SHP77 (cell line): ENCODE measurements around the gene HIPK2.

Experiments
- DNase-seq, 2 experiments: peaks; one replicate each; lab custom pipeline; 2025; lab: John Stamatoyannopoulos, UW

Gene HIPK2

DNA sequence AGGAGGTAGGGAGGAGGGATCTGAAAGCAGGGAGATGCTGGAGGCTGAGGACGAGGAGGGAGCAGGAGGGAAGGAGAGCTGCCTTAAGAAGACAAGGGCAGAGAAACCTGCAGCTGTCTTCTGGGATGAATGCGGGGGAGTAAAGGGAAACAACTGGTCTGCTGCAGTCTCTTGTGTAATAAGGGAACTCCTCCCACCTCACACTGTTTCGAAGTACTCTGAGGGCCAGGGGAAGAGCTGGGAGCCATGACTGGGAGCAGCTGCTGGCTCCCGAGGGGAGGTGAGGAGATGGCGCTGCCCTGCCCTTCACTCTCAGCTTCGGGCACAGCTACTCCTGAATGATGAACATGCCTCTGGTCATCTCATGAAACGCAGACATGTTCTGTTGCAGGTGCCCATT, 189.2 kb downstream of the HIPK2 start:
- no peak for DNase-seq

DNA sequence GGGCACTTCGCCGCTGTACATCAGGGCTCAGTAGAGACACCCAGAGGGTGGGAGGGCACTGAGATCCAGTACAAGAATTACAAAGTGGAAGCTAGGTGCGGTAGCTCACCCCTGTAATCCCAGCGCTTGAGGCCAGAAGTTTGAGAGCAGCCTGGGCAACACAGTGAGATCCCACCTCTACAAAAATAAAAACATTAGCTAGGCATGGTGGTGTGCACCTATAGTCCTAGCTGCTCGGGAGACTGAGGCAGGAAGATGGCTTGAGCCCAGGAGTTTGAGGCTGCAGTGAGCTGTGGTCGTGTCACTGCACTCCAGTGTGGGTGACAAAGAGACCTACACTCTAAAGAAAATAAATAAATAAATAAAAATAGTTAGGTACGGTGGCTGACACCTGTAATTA, 190.3 kb downstream of the HIPK2 start:
- no peak for DNase-seq

DNA sequence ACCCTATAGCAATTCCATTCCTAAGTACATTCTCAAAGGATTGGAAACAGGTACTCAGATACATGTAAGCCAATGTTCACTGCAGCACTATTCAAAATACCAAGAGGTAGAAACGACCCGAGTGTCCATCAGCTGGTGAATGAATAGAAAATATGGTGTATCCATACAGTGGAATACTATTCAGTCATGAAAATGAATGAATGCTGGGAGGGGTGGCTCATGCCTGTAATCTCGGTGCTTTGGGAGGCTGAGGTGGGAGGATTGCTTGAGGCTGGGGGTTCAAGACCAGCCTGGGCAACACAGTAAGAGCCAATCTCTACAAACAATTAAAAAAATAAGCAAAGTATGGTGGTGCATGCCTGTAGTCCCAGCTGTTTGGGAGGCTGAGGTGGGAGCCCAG, 191.5 kb downstream of the HIPK2 start:
- no peak for DNase-seq

DNA sequence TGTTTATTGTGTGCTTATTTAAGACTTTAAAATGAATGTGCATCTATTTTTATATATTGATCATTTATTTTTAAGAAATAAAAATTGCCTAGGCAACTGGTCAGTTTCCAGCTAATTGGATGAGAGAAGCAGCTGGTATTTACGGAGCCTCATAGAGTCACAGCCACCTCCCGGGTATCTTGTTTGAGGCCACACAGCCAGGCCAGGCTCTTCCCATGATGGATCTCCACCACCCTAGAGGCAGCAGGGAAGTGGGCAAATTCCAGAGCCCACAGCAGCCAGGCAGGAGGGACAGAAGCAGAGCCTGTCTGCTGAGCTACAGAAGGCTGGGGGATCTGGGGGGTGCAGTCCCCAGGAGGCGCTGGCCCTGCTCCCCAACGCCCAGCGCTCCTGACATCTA, 192.8 kb downstream of the HIPK2 start:
- no peak for DNase-seq

DNA sequence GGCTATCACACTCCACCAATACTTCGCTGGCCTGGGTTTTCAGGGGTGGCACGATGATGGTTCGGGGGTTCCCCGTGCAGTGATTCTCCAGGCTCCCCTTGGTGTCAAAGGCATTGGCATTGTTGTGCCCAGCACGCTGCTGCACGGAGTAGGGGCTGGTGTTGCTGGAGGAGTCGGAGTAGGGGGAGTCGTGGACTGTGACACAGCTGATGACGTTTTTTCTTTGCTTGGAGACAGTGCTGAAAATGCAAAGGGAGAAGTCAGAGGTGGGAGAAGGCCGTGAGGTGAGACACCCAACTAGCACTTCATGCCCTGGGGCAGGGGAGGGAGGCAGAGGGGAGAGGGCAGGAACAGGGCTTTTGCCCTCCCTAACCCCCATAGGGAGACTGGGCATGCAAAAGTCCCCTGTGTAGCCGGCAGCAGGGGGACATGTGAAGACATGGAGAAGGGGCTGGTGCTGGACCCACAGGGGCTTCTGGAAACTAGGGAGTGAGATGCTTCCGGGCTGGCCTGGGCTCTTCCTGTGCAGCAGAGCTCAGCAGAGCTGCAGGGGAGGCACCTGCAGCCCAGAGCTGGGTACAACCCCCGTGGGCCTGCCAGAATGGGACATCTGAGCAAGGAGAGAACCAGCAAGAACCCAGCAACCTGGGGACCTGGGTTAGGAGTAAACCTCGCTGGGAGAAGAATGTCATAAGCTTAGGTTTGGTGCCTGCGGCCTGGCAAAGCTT, 193.8 kb downstream of the HIPK2 start:
- DNase-seq = no peak

DNA sequence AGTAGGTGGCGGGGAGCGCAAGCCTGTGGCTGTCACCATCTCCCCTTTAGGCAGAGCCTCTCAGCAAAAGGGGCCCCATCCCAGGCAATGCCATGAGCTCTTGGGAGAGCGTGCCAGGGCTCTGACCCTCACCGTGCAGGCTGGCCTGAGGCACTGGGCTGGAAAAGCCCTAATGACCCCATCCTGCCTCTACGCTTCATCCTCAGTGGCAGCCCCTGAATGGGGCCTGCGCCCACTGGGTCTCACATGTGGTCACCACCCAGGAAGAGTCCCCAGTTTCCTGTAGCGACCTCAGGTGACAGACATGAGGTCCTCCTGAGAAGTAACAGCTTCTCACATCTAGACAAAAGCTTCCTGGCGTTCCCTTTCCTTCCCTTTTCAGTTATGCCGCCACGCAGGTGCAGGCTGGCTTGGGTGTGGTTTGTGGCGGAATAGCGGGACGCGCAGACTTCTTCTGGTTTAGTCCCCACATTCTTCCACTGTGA, 195.1 kb downstream of the HIPK2 start:
- DNase-seq = no peak

DNA sequence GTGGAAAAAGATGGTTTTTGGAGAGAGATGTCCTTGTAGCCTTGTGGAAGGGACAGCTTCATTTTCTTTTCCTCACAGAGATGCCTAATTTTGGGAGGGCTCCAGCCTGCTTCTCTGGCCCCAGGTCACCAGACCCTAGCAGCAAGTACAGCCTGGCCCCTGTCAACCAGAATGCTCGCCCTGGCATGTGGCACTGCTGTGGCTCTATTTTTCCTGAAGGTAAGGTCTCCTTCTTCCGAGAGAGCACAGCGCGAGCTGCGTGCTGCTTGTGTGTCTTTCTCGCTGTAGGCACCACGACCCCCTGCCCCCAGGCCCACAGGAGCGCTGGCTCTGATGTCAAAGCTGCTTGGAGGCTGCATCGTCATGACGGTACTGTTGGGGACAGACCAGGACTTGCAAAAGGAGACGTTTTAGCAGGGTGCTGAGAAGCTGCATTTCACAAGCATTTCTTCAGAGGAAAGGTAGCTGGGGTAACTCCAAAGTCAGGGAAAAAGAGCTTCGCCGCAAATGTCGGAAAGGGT, 195.6 kb downstream of the HIPK2 start:
- DNase-seq = no peak

DNA sequence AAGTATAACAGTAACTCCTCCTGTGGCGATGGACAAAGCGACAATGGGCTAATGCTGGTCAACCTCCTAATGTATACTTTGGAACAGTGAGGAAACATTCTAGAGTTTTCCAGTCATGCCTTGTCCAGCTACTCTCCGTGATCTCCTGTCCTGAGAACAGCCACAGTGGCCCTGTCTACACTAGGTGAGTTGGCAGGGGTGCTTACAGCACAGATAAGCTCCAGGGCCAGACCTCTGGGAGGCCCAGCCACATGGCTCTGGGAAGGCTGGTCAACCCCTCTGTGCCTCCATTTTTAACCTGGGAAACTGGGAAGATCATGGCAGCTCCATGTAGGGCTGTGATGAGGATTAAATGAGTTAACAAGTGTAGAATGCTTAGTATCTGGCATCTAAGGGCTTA, 197.4 kb downstream of the HIPK2 start:
- DNase-seq = no peak

DNA sequence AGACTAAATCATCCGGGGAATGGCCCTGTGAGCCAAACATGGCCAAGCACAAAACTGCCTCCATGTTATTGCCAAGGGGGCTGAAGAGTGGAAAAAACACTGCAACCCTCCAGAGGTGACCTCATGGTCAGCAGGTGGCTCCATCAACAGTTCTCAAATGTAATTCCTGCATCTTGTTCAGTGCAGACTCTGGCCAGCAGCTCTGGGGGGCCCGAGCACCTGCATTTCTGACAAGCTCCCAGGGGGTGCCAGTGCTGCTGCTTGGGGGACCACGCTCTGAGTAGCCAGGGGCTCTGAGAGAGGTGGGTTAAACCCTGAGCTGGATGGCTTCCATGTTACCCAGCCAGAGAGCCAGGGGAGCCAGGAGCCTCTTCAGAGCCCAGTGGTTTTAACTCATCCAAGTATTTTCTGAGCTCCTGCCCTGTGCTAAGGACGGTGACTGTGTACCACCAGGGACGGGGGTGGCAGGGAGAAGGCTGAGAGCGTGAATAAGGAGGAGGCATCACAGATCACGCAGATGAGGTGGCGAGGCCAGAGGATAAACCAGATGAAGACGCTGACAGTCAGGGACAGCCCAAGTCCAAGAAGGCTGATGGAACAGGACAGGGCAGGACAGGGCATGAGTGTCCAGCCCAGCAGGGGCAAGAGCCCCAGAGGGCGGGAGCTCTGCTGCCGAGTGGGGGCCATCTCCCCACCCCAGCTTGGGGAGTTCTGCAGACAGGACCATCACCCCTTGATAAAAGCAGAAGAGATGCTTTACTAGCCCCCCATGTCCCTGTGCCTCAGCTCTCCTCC, 201.4 kb downstream of the HIPK2 start:
- DNase-seq = no peak

DNA sequence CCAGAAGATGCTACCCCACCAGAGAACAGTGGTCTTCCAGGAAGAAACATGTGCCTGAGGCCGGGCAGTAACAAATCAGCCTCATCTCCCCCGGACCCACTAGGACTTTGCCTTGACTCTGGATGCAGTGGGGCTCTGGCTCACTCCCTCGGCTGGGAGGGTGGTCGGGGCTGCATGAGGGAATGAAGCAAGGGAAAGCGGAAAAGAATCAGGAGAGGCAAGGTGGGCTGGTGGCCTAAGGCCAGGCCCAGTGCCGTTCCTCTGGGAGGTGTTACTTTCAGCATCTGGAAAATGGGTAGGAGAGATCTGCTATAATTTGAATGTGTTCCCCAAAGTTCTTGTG, 202.5 kb downstream of the HIPK2 start:
- no peak for DNase-seq

DNA sequence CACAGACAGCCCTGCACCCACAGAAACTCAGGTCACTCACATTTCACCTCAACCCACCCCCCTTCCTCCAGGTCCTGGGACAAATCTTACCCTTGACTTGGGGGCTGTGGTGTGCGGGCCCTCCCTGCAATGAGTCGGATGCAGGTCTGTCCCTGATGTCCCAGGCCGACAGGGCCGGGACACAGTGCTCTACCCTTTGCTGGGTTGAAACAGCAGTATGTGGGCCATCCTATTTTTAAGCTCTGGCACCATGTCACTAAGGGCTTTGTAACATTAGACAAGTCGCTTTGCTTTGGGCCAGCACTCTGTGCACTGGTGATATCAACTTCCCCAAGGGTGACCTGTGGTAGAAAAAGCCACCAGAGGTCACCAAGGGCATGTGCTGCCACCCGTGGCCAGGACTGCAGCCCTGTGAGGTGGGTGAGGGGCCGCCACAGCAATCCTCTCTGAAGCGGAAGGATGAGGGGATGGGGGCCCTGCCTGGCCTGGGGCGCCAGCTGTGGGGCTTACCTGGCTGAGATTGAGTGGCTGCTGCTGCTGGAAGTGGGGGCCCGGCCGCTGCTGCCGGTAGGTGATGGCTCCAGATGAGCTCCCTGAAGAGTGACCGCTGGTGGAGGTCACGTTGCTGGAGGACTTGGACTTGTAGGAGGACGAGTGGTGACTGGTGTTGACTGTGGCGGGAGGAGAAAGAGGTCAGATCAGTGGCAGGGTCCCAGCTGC, 203.0 kb downstream of the HIPK2 start:
- no peak for DNase-seq

DNA sequence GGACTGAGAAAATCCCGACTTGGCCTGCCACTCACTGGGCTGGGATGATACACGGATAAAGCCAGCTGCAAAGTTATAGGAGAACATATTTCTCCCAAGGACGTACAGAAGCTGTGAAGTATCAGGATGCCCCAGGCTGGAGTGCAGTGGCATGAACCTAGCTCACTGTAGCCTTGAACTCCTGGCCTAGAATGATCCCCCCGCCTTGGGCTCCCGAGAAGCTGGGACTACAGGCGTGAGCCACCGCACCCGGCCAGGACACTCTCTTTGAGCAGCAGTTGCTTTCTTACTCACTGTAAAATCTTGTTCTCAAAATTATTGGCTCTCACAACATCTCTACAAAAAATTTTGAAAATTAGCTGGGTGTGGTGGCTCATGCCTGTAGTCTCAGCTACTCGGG, 203.9 kb downstream of the HIPK2 start:
- DNase-seq = no peak

DNA sequence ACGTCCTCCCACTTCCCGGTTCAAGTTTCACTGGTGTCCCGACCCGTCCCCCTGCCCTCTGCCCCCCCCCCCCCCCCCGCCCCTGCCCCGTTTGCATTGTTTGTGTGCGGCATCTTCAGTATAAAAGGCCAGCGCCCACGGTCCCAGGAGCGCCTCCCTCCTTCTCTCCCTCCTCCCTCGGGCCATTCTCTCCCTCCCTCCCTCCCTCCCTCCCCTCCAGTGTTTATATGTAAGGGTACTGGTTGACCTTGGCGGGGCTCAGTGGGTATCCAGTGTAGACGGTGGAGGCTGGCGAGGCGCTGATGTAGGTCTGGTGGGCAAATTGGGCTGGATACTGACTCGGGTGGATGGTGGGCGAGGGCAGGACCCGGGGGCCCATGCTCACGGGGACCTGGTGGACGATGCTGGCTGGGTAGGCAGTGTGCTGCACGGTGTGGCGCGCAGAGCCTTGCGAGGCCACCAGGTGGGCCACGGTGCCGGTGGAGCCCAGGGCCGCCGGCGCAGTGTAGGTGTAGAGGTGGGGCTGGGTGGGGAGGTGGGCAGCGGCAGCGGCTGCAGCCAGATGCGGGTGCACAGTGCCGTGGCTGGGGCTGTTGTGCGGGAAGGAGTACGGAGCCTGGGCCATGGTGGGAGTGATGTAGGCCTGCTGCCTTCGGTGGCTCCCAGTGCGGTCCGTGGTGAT, 205.0 kb downstream of the HIPK2 start:
- no peak for DNase-seq

DNA sequence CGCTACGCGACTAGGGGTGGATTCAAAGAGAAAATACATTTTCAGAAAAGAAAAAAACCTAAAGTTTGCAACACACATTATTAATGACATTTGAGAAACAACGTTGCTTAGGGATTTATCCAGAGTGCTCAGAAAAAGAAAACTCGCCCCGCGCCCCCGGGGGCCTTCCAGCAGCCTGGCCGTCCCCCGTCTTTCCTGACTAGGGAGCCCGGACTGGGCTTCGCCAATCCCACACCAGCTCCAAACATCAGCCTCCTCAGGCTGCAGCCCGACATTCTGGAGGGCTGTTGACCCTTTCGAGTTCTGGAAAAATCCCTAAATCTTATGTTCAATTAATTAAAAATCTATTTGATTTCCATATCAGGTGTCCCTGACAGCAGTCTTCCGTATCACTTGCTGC, 205.7 kb downstream of the HIPK2 start:
- no peak for DNase-seq

DNA sequence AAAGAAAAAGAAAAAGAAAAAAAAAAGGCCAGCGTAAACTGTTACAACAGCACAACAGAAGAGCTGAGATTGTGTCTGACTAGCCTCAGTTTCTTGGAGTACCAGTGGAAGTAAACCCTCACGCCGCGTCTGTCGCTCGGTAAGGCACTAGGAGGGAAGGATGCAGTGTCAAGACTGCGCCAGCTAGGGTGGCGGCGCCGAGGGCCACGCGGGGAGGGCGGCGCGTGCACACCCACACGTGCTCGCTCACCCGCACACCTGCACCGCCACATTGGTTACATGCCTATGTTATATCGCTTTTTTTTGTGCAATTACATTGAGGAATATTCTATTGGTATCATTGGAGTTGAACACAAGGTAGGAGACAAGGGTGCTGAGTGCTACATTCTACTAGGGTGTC, 206.1 kb downstream of the HIPK2 start:
- no peak for DNase-seq

DNA sequence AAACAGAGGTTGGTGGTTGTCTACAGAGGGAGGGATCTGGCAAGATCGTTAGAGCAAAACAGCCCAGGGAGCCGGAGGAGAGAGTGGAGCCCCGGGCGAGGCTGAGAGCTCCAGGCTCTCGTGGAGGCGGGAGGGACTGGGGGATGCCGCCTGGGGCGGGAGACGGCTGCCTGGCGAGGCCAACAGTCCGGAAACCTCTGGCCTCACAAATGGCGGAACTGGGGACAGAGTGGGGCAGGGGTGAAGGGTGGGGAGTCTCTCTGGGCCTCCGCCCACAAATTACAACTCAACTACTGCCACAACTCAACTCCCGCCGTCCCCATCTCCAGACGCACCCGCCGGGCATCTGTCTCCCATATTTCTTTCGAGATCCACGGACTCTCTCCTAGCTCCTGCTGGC, 206.6 kb downstream of the HIPK2 start:
- no peak for DNase-seq

DNA sequence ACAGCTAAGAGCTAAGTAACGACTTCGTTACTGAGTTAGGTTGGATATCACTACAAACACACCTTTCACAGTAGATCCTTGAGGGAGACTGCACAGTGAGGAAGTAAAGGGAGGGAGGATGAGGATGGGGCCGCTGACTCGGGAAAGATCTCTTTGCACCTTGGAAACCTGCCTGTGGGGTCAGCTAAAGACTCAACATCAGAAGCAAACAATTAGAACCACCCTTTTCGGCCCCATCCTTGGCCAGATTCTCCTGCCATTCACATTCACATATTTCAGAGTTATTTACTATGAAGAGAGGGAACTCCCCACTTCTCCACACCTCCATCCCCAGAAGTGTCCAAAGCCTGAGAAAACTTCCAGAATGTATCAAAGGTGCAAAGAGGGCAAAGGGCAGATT, 207.2 kb downstream of the HIPK2 start:
- no peak for DNase-seq

DNA sequence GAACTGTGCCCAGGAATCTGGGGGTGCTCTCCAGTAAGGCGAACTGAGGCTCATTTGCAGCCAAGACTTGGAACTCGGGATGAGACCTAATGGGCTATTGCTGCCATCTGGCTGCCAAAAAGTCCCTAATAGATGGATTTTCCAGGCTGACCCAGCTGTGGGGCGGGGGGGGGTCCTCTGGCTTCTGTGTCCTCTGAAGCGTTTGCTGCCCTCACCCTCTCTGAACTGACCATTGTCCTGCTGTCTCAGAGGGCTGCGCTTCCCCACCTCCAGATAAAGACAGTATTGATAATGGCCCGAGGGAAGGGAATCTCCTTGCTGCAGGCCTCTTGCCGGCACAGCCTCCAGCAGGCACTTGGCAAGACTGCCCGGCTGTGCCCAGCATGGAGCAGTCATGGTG, 207.7 kb downstream of the HIPK2 start:
- DNase-seq = no peak

DNA sequence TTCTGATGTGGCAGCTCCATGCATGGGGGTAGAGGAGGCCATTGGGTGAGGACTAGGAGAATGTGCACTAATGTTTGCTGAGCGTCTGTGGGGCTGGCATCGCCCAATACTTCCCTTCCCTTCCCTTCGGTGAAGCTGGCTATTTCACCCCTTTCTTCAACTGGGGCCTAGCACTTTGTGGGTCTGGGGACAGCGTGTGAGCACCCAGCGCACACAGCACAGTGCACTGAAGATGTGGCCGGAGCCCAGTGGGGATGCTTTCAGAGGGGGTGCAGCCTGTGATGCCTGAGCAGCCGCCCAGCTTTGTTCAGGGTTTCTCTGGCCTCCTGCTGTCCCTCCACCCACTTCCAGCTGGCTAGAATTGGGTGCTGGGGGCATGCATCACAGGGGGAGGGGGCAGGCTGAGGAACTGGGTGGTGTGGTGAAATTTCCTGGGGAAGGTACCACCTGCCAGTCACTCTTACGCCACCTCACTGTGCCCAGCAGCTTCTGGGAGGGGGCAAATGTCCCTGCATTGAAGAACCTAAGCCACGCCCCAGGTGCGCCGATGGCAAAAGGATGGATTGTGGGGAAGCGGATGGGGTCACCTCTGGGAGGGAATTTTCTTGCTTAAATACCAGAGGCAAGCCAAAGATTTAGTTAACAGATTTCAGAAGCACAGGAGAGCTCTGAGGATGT, 208.8 kb downstream of the HIPK2 start:
- no peak for DNase-seq

DNA sequence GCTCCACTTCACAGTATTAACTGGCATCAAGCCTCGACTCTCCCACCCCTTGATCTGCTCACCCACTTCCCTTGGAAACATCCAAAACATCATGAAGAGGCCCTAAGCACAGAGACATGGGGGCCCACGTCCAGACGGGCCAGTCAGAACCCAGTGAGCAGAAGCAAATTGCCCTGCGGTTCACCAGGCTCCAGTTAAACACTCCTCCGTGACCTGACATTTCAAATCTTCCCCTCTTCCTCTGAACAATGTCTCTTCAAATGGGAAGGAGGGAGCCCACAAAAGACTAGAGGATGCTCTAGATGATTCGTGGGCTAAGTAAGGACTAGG, 209.5 kb downstream of the HIPK2 start:
- no peak for DNase-seq

DNA sequence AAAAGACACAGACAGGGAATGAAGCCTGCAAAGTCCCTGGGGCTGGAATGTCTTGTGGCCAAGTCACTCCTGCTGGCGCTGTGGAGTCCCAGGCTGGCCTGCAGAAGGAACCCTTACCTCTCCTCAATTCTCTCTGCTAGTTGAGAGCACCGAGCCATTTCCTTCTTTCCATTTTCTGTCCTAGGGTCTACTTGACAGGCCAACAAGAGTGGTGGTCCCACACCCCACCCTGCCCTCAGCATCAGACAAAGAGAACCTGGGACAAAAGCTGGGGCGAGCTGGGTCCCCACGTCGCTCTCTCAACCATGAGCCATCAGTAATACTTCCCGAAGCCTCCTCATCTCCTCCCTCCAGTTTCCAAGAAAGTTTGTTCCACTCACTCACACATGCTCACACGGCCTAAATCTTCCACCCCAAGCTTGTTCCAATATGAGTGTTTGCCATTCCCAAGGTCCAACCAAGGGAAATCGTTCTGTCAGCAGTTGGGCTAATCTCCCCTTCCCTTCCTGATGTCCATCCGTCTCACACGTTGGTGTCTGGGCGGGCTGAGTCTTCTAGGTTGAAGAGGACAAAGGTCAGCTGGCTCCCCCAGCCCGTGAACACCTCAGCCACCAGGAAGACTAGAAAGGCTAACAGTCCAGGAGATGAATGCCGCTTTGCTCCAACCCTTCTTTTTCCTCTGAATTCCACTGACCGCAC, 210.0 kb downstream of the HIPK2 start:
- no peak for DNase-seq
